ENCODE data around the gene ATF6B.

ATF6B gene

GRCh38 chr6:32129297-32130088, 1.4 kb upstream of the ATF6B start:
- no peak for DNase-seq (ENCODE audit: low read depth)
- TF ChIP-seq, protein P1, sequence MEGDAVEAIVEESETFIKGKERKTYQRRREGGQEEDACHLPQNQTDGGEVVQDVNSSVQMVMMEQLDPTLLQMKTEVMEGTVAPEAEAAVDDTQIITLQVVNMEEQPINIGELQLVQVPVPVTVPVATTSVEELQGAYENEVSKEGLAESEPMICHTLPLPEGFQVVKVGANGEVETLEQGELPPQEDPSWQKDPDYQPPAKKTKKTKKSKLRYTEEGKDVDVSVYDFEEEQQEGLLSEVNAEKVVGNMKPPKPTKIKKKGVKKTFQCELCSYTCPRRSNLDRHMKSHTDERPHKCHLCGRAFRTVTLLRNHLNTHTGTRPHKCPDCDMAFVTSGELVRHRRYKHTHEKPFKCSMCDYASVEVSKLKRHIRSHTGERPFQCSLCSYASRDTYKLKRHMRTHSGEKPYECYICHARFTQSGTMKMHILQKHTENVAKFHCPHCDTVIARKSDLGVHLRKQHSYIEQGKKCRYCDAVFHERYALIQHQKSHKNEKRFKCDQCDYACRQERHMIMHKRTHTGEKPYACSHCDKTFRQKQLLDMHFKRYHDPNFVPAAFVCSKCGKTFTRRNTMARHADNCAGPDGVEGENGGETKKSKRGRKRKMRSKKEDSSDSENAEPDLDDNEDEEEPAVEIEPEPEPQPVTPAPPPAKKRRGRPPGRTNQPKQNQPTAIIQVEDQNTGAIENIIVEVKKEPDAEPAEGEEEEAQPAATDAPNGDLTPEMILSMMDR (conservative IDR thresholded peaks at IDR 0.05; ENCODE audit: control insufficient read depth, insufficient read depth, low read depth, low read length), result no peak
- peak overlapping the region; percentile 78 for H3K4me3 ChIP-seq (ENCODE audit: control insufficient read depth, low read depth, low read length)

DNA sequence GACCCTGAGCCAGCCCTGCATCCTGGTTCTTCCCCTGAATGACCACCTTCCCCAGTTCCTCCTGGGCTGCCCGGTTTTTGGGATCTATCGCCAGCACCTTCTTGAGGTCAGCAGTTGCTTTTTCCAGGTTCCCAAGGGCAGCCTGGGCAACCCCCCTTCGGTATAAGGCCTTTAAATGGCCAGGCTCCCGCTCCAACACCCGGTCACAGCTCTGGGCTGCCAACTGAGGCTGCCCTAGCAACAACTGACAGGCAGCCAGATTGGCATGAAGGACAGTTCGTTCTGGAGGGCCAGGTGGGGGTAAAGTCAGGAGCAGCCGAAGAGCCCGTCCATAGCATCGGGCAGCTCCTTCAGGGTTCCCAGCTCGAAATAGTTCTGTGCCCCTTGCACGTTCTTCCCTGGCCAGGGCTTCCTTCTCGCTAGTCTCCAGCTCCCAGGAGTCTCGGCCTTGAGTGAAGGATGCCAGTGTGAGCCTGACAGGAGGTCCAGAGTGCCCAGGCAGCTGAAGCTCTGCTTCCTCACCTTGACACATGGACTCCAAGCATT, 778 bp upstream of the ATF6B start:
- DNase-seq (ENCODE audit: low read depth), result no peak
- TF ChIP-seq, protein P1 (conservative IDR thresholded peaks at IDR 0.05; ENCODE audit: control insufficient read depth, insufficient read depth, low read depth, low read length), result no peak
- peak overlapping the region; percentile 78 for H3K4me3 ChIP-seq (ENCODE audit: control insufficient read depth, low read depth, low read length)

DNA sequence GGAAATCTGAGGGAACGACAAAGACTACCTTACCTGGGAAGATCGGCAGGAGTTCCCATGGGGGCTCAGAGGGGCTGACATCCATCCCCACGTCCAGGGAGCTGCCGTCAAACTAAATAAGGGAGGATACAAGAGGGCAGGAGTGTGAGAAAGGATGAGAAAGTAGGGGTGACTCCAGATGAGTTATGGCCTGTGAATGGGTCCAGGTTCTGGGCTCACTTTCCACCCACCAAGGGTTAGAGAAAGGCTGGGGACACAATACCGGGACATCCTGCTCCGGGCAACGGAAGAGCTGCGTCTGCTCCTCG, 683 bp downstream of the ATF6B start:
- peak overlapping the region; percentile 100 for H3K4me3 ChIP-seq (ENCODE audit: control insufficient read depth, low read depth, low read length)
- DNase-seq (ENCODE audit: low read depth), result no peak
- TF ChIP-seq, protein P1 (conservative IDR thresholded peaks at IDR 0.05; ENCODE audit: control insufficient read depth, insufficient read depth, low read depth, low read length), result no peak

DNA sequence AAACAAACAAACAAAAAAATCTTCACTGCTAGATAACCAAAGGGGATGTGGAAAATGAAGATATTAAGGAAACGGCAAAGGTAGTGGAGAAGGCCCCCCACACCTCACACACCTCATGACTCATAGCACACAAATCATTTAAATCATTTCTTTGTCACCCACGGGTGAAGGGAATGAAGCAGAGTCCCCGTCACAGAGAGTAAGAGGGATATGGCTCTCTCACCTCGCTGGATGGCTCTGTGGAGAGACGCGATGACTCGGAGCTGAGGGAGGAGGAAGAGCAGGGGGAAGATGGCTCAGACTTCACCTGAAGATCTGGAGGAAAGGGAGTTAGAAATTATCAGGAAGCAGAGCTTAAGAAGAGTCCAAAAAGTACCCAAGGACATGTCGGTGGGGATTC, 1.2 kb downstream of the ATF6B start:
- TF ChIP-seq, protein P1 (conservative IDR thresholded peaks at IDR 0.05; ENCODE audit: control insufficient read depth, insufficient read depth, low read depth, low read length), result no peak
- no peak for DNase-seq (ENCODE audit: low read depth)
- peak overlapping the region; percentile 100 for H3K4me3 ChIP-seq (ENCODE audit: control insufficient read depth, low read depth, low read length)

DNA sequence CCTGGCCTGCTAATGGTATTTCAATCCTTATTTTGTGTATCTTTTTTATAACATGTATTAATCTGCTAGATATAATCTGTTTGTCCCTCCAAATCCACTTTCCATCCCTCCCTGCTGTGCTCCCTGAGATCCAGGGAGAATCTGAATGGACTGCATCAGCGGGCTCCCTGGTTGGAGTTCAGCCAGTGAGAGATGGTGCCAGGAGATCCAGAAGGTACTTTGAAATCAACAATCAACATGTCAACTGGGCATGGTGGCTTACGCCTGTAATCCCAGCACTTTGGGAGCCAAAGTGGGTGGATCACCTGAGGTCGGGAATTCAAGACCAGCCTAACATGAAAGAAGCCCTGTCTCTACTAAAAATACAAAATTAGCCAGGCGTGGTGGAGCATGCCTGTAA, 4.4 kb downstream of the ATF6B start:
- no peak overlapping the region for H3K4me3 ChIP-seq (ENCODE audit: control insufficient read depth, low read depth, low read length)
- TF ChIP-seq, protein P1 (conservative IDR thresholded peaks at IDR 0.05; ENCODE audit: control insufficient read depth, insufficient read depth, low read depth, low read length), result no peak

DNA sequence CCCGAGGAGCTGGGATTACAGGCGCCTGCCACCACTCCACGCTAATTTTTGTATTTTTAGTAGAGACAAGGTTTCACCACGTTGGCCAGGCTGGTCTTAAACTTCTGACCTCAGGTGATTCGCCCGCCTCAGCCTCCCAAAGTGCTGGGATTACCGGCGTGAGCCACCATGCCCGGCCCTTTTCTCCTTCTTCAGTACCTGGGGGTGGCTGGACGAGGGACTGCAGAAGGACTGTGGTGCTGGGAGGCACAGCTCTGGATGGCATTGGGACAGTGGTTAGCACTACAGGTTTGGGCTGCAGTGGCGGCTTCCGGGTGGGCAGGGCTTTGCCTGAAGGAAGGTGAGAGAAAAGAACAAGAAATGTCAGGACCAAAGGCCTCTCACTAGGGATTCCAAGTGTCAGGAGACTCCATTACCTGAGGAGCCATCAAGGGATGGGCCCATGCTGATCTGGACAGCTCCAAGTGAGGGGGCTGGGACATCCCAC, 7.4 kb downstream of the ATF6B start:
- no peak overlapping the region for H3K4me3 ChIP-seq (ENCODE audit: control insufficient read depth, low read depth, low read length)
- TF ChIP-seq, protein P1 (conservative IDR thresholded peaks at IDR 0.05; ENCODE audit: control insufficient read depth, insufficient read depth, low read depth, low read length), result no peak
- DNase-seq (ENCODE audit: low read depth), result no peak

More for the DNA sequence above, 4.4 kb downstream of the ATF6B start:
- DNase-seq (ENCODE audit: low read depth), result no peak
